SK-N-SH (cell line): Measurements from ENCODE around the gene HS3ST5.

ENCODE experiments used
- FOXJ3 ChIP-seq: sonication (generic); formaldehyde crosslinking; IDR thresholded peaks from 2 replicates; pipeline ENCODE4 v1.5.1; 2020; ENCODE audit warnings: mild to moderate bottlenecking, missing genetic modification reagents
- JUND ChIP-seq: IDR thresholded peaks from 2 replicates; pipeline ENCODE4 v1.4.0; 2012
- POLR2AphosphoS5 ChIP-seq: IDR thresholded peaks from 2 replicates; pipeline ENCODE4 v1.6.1; 2012; ENCODE audit warnings: low read depth, low read length
- RAD21 ChIP-seq: IDR thresholded peaks from 2 replicates; pipeline ENCODE4 v1.6.1; 2012; ENCODE audit warnings: mild to moderate bottlenecking, low read length
- TCF12 ChIP-seq: IDR thresholded peaks from 2 replicates; pipeline ENCODE4 v1.4.0; 2012
- TF ChIP-seq, protein P1 (sequence below): fragments of 200-600 bp; sonication (generic); IDR thresholded peaks from 2 replicates; pipeline ENCODE4 v1.6.1; 2017; ENCODE audit warnings: antibody characterized with exemption, mild to moderate bottlenecking, moderate library complexity
- TF ChIP-seq, protein P2 (sequence below): IDR thresholded peaks from 2 replicates; pipeline ENCODE4 v1.4.0; 2012; ENCODE audit warnings: low read depth
- TF ChIP-seq, protein P3 (sequence below): IDR thresholded peaks from 2 replicates; pipeline ENCODE4; 2012
- TF ChIP-seq, protein P4 (sequence below): IDR thresholded peaks from 2 replicates; pipeline ENCODE4 v1.4.0; 2012; ENCODE audit warnings: low read depth, borderline replicate concordance

DNA sequence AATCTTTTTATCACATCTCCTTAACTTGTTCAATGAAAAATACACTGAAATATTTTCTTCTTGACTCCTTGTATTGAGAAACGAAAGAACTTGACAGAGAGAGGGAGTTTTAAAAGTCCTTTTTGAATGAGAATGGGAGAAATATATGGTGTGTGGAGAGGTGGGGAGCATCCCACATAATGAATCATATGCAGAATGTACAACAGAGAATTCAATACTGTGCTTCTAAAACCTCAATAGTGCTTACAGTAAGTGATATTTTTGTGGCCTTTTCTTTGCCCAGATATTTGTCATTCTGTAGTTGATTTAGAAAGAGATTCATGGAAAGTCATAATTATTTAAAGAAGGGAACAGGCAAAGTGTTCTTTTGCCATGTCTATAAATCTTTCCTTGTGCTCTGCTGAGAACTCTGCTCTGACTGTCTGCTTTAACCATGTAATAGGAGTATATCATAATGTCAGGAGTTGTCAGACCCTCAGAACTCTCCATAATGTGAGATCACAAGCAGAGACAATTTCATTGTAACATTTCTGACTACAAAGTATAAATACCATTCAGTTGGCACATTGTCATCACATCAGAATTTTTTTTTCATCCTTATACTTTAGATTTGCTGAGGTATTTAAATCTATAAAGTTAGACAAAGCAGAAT lies 32.8 kb upstream of the HS3ST5 start:
- no peak for TF ChIP-seq POLR2AphosphoS5
- TF ChIP-seq, protein P1, sequence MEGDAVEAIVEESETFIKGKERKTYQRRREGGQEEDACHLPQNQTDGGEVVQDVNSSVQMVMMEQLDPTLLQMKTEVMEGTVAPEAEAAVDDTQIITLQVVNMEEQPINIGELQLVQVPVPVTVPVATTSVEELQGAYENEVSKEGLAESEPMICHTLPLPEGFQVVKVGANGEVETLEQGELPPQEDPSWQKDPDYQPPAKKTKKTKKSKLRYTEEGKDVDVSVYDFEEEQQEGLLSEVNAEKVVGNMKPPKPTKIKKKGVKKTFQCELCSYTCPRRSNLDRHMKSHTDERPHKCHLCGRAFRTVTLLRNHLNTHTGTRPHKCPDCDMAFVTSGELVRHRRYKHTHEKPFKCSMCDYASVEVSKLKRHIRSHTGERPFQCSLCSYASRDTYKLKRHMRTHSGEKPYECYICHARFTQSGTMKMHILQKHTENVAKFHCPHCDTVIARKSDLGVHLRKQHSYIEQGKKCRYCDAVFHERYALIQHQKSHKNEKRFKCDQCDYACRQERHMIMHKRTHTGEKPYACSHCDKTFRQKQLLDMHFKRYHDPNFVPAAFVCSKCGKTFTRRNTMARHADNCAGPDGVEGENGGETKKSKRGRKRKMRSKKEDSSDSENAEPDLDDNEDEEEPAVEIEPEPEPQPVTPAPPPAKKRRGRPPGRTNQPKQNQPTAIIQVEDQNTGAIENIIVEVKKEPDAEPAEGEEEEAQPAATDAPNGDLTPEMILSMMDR, result no peak
- no peak for TF ChIP-seq RAD21
- TF ChIP-seq FOXJ3 (CRISPR knock-in tag), result no peak
- TF ChIP-seq, protein P2, sequence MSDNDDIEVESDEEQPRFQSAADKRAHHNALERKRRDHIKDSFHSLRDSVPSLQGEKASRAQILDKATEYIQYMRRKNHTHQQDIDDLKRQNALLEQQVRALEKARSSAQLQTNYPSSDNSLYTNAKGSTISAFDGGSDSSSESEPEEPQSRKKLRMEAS, result no peak
- TF ChIP-seq, protein P3, sequence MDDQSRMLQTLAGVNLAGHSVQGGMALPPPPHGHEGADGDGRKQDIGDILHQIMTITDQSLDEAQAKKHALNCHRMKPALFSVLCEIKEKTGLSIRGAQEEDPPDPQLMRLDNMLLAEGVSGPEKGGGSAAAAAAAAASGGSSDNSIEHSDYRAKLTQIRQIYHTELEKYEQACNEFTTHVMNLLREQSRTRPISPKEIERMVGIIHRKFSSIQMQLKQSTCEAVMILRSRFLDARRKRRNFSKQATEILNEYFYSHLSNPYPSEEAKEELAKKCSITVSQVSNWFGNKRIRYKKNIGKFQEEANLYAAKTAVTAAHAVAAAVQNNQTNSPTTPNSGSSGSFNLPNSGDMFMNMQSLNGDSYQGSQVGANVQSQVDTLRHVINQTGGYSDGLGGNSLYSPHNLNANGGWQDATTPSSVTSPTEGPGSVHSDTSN, result no peak
- TF ChIP-seq, protein P4, sequence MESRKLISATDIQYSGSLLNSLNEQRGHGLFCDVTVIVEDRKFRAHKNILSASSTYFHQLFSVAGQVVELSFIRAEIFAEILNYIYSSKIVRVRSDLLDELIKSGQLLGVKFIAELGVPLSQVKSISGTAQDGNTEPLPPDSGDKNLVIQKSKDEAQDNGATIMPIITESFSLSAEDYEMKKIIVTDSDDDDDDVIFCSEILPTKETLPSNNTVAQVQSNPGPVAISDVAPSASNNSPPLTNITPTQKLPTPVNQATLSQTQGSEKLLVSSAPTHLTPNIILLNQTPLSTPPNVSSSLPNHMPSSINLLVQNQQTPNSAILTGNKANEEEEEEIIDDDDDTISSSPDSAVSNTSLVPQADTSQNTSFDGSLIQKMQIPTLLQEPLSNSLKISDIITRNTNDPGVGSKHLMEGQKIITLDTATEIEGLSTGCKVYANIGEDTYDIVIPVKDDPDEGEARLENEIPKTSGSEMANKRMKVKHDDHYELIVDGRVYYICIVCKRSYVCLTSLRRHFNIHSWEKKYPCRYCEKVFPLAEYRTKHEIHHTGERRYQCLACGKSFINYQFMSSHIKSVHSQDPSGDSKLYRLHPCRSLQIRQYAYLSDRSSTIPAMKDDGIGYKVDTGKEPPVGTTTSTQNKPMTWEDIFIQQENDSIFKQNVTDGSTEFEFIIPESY, result no peak
- no peak for TF ChIP-seq JUND
- TF ChIP-seq TCF12, result no peak
